ENCODE data around the gene SHROOM1. TPM values are rescaled to one million over a fixed set of nuclear protein-coding genes. Genes with fewer than 3 reads are reported as not detected.

SHROOM1 gene
- total RNA-seq, 1 donor, result 0.52 TPM

DNA sequence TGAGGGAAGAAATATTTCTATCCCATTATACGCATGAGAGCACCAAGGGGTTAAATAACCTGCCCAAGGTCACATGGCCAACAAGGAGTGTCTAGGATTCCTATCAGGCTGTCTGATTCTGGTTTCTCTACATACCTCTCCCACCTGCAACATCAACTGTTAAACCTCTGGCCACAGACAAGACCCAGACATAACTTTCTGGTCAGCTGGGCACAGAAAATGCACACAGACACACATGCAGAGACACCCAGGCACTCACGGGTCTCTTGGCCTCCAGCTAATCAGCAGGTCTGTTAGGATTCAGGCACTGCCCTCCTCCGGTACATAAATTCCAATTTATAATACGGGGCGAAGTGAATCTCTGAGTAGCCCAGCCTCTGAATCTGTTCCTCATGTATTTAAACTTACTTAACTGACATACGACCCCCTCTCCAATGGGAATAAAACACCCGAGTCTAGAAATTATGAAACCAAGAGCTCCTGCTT, 54.9 kb downstream of the SHROOM1 start:
- H3K4me1 ChIP-seq (ENCODE audit: insufficient read depth, low read length), result peaks cover 13% of the 10 kb centered on the region
- no peak overlapping the region for H3K4me3 ChIP-seq (ENCODE audit: low read length)
- H3K27me3 ChIP-seq (ENCODE audit: insufficient read depth, low read length), result peaks cover 47% of the 10 kb centered on the region
- H3K9me3 ChIP-seq (ENCODE audit: low read depth, low read length), result no peaks in the 10 kb centered on the region

DNA sequence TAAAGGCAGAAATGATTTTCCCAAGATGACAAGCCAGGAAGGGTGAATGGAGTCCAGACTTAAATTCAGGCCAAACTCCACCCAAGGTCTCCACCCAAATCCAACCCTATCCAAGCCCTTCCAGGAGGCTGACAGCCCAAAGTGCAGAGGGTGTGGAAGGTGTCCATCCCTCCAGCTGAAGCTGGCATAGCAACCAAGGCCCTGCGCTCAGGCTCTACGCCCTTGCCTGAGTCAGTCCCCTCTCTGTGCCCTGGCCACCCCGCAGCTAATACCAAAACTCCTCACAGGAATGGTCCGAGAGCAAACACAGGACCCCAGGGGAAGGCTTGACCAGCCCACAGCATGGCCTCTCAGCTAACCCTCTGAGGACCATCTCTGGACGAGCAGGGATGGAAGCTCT, 55.6 kb downstream of the SHROOM1 start:
- H3K27me3 ChIP-seq (ENCODE audit: insufficient read depth, low read length), result peaks cover 43% of the 10 kb centered on the region
- H3K4me3 ChIP-seq (ENCODE audit: low read length), result no peak overlapping the region
- peaks cover 13% of the 10 kb centered on the region for H3K4me1 ChIP-seq (ENCODE audit: insufficient read depth, low read length)
- no peaks in the 10 kb centered on the region for H3K9me3 ChIP-seq (ENCODE audit: low read depth, low read length)

DNA sequence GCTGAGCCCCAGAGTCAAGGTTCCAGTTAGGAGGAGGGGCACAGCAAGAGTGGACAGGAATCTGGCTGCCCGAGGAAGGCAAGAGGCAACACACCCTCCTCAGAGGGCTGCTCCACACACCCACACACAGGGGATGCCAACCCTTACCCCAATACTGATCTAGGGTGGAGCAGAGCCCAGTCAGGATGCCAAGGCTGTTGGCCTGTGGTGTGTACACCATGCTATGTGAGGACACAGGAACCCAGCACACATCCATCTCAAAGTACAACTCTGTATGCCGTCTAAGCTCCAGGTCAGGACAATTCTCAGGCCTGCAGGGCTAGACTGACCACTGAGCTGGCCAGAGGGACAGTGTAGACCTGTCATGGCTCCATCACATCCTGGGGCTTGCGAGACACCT, 56.0 kb downstream of the SHROOM1 start:
- Histone ChIP-seq H3K4me3 (ENCODE audit: low read length) (no peak overlapping the region), H3K4me1 (ENCODE audit: insufficient read depth, low read length) (peaks cover 13% of the 10 kb centered on the region), H3K27me3 (ENCODE audit: insufficient read depth, low read length) (peaks cover 38% of the 10 kb centered on the region), H3K9me3 (ENCODE audit: low read depth, low read length) (no peaks in the 10 kb centered on the region)

DNA sequence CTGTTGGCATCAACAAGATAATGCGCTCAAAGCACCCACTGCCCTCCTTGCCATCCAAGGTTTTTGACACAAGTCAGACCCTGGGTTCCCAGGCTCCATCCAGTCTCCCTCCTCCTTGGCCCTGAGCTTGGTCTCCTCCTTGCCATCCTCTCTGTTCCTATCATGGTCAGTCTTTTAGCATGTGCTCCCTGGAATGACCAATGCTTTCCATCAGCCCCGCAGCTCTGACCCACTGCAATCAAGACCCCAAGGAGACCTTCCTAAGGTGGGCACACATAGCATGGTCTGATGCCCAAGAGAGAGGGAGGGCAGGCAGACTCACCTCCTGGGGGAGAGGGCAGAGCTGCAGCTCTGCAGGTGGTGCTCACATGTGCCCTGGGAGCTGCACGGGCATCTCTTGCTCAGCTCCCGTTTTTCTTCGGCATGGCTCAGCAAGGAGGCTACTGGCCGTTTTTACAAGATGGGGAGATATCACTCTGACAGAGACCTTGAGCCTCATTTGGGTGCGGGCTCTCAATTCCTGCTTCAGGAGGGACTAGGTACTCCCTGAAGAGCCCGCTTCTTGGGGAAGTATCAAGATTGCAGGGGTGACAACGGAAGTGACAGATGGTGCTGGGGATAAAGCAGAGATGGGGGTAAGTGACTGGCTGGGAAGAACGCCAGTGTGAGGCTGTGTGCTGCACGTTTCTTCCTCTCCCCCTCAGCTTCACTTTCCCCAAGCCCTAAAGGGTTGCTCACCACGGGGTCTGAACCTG, 56.7 kb downstream of the SHROOM1 start:
- Histone ChIP-seq H3K4me1 (ENCODE audit: insufficient read depth, low read length) (peaks cover 13% of the 10 kb centered on the region), H3K4me3 (ENCODE audit: low read length) (no peak overlapping the region), H3K27me3 (ENCODE audit: insufficient read depth, low read length) (peaks cover 31% of the 10 kb centered on the region), H3K9me3 (ENCODE audit: low read depth, low read length) (no peaks in the 10 kb centered on the region)

DNA sequence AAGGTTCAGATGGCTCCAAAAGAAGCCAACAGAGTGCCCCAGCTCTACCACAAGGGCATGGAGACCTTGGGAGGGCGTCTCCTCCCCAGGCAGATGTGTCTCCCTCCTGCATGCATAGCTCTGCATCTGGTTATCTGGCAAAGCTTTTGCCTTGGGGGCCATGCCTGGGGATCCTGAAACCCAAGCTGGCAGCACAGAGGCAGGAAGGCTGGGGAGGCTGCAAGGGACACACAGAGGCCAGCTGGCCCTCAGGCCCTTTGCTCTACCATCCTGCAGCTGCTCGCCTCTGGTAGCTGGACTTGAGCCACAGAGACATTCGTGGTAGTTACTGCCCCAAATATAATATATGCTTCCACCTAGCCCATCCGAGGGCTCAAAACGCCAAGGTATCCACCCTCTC, 57.3 kb downstream of the SHROOM1 start:
- H3K9me3 ChIP-seq (ENCODE audit: low read depth, low read length), result no peaks in the 10 kb centered on the region
- peaks cover 25% of the 10 kb centered on the region for H3K27me3 ChIP-seq (ENCODE audit: insufficient read depth, low read length)
- H3K4me3 ChIP-seq (ENCODE audit: low read length), result no peak overlapping the region
- H3K4me1 ChIP-seq (ENCODE audit: insufficient read depth, low read length), result peaks cover 13% of the 10 kb centered on the region

DNA sequence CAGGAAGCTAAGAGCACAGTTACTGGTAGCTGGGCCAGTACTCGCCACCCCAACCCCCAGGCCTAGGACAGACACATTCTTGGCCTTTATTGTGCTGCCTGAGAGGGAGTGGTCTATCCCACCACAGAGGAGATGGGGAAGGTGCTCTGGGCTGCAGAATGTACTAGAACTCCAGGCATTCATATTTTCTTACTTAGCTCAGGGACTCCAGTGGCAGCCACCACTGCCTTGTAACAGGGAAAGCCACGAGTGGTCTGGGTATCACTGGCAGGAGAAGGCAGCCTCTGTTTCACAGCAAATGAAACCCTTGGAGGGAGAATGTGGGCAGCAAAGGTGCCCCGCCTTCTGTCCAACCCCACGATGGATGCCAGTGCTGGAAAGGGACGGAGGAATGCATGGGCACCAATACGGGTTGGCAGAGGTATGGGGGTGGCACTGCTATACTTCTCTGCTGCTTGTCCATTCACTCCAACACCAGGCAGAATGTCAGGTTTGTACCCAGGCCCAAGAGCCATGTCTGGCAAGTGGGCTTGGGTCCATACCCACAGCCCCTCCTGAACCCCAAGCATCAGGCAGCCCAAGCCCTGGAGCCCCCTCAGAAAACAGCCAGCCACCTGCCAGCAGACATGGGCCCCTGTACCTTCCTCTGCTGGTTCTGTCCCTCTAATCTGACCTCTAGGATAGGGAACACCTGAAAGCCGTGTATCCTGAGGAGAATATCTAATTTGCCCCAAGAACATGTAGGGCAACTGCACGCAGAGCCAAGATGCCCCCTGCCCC, 58.0 kb downstream of the SHROOM1 start:
- Histone ChIP-seq H3K4me1 (ENCODE audit: insufficient read depth, low read length) (peaks cover 6% of the 10 kb centered on the region), H3K27me3 (ENCODE audit: insufficient read depth, low read length) (peaks cover 18% of the 10 kb centered on the region), H3K9me3 (ENCODE audit: low read depth, low read length) (no peaks in the 10 kb centered on the region), H3K4me3 (ENCODE audit: low read length) (no peak overlapping the region)

Other genes starting within 250 kb of the SHROOM1 start
- gene IL13, start 172.5 kb downstream of the SHROOM1 start, total RNA-seq, result 0.31 TPM
- not detected for gene IL4, start 156.7 kb downstream of the SHROOM1 start, total RNA-seq
- gene KIF3A, start 93.1 kb downstream of the SHROOM1 start, total RNA-seq, result 5.6 TPM
- 1.5 TPM for gene CCNI2, start 83.2 kb downstream of the SHROOM1 start, total RNA-seq
- 3.8 TPM for gene SEPTIN8, start 53.4 kb downstream of the SHROOM1 start, total RNA-seq
- gene SOWAHA, start 17.3 kb downstream of the SHROOM1 start, total RNA-seq, result not detected
- 0.42 TPM for gene GDF9, start 35.8 kb upstream of the SHROOM1 start, total RNA-seq
- gene UQCRQ, start 36.0 kb upstream of the SHROOM1 start, total RNA-seq, result 52.3 TPM
- 0.21 TPM for gene LEAP2, start 43.0 kb upstream of the SHROOM1 start, total RNA-seq
- 83.2 TPM for gene AFF4, start 133.0 kb upstream of the SHROOM1 start, total RNA-seq
- 25.2 TPM for gene ZCCHC10, start 195.9 kb upstream of the SHROOM1 start, total RNA-seq
- 39.9 TPM for gene HSPA4, start 221.4 kb upstream of the SHROOM1 start, total RNA-seq